ENCODE data around the gene HOGA1.

GRCh38 chr10:97608991-97609561 is 24.9 kb downstream of the HOGA1 start:
- TF ChIP-seq CTCF (IDR thresholded peaks at IDR 0.05) (no peak), EP300 (IDR thresholded peaks at IDR 0.05) (no peak)

All from sigmoid colon (tissue), 4 donors.